HepG2 (cell line): ENCODE results near the gene NUP214. TPM values are rescaled to one million over a fixed set of nuclear protein-coding genes. Genes with fewer than 3 reads are reported as not detected.

Experiments
- ATAC-seq: fragments of 200-7000 bp; cut with Tn5 transposase; 3 replicates; pipeline ENCODE4 v1.9.1; 2020; ENCODE audit warnings: mild to moderate bottlenecking, moderate library complexity
- BruUV-seq: library from RNA; stranded (reverse); fragments of 400-500 nt; replicated peaks from 2 replicates; lab custom pipeline; 2021; lab: Mats Ljungman, UMichigan
- CTCF ChIA-PET: fragments of 300-600 bp; formaldehyde crosslinking; extraction: SDS; loops from one replicate; lab custom pipeline; 2021; ENCODE audit warnings: low total read pairs, inconsistent platforms, low intra/inter-chr PET ratio; lab: Yijun Ruan, JAX
- POLR2A ChIA-PET: fragments of 350-600 bp; sonication (Branson Sonifier 250); formaldehyde crosslinking; loops from one replicate; lab custom pipeline; 2020; ENCODE audit warnings: antibody characterized with exemption, inconsistent platforms; lab: Yijun Ruan, JAX
- DNase-seq: peaks from one replicate; pipeline ENCODE4 v3.0.0-alpha.2; 2015; ENCODE audit warnings: low spot score
- FAIRE-seq: peaks from 3 replicates; lab custom pipeline; 2011; peaks lifted over from hg19 to GRCh38; lab: Jason Lieb, UNC
- H2AFZ ChIP-seq: one replicate; pipeline ENCODE4 v1.6.1; 2011; ENCODE audit warnings: low read length, inconsistent platforms
- H3K27ac ChIP-seq: fragments of 300-600 bp; 3 replicates; pipeline ENCODE4 v1.8.0; 2011; ENCODE audit warnings: mixed run types, mild to moderate bottlenecking, mixed read lengths, low read length, inconsistent platforms; ENCODE audit not compliant: insufficient read depth; ENCODE audit errors: extremely low read length
- H3K27me3 ChIP-seq, 2 experiments: fragments of 200-600 bp in 1 of 2; 2 replicates in 1 of 2; 3 replicates in 1 of 2; pipeline versions ENCODE4 v1.6.0 to v1.8.0; 2011; ENCODE audit warnings: low read length in 2 of 2, mild to moderate bottlenecking in 2 of 2, moderate library complexity in 2 of 2, inconsistent platforms in 1 of 2; ENCODE audit not compliant: insufficient read depth in 2 of 2, control insufficient read depth in 1 of 2
- H3K36me3 ChIP-seq, 2 experiments: fragments of 200-600 bp in 1 of 2; replicated peaks in 1 of 2; 2 replicates in 1 of 2; 3 replicates in 1 of 2; pipeline versions ENCODE4 v1.5.1 to v1.8.0; 2011; ENCODE audit warnings: low read length in 2 of 2, inconsistent platforms in 1 of 2; ENCODE audit not compliant: insufficient read depth in 2 of 2, control insufficient read depth in 1 of 2
- H3K4me1 ChIP-seq: 2 replicates; pipeline ENCODE4 v1.5.1; 2012; ENCODE audit warnings: low read length, inconsistent platforms; ENCODE audit not compliant: insufficient read depth
- H3K4me2 ChIP-seq: 2 replicates; pipeline ENCODE4 v1.6.0; 2011; ENCODE audit warnings: low read depth, low read length, inconsistent platforms
- H3K4me3 ChIP-seq, 3 experiments: fragments of 200-600 bp in 1 of 3; sonication (generic), shearing (Covaris generic) in 1 of 3; replicated peaks in 1 of 3; 2 replicates each; pipeline ENCODE4 v1.5.1; 2011 to 2016; ENCODE audit warnings: low read length in 3 of 3, inconsistent platforms in 2 of 3, low read depth in 2 of 3, mild to moderate bottlenecking in 2 of 3, control low read depth in 1 of 3, mixed read lengths in 1 of 3; ENCODE audit not compliant: insufficient read depth in 1 of 3
- H3K79me2 ChIP-seq: one replicate; pipeline ENCODE4 v1.6.1; 2011; ENCODE audit warnings: low read length, inconsistent platforms; ENCODE audit not compliant: insufficient read depth
- H3K9ac ChIP-seq: 2 replicates; pipeline ENCODE4 v1.6.0; 2011; ENCODE audit warnings: mild to moderate bottlenecking, low read depth, low read length, inconsistent platforms; ENCODE audit not compliant: insufficient read depth
- H3K9me3 ChIP-seq: 2 replicates; pipeline ENCODE4 v1.5.1; 2012; ENCODE audit warnings: mild to moderate bottlenecking, low read length
- H4K20me1 ChIP-seq: 2 replicates; pipeline ENCODE4 v1.6.0; 2011; ENCODE audit warnings: inconsistent platforms, mild to moderate bottlenecking, low read length, moderate library complexity; ENCODE audit not compliant: insufficient read depth
- HOMEZ ChIP-seq: IDR thresholded peaks from 2 replicates; pipeline ENCODE4 v1.6.1; 2016; ENCODE audit warnings: low read depth
- IRF2 ChIP-seq: IDR thresholded peaks from 2 replicates; pipeline ENCODE4 v1.6.1; 2018; ENCODE audit warnings: missing genetic modification reagents, missing compliant biosample characterization
- KLF11 ChIP-seq: IDR thresholded peaks from 2 replicates; pipeline ENCODE4 v1.6.1; 2016; ENCODE audit warnings: missing compliant biosample characterization
- MEIS1 ChIP-seq: sonication (generic); formaldehyde crosslinking; IDR thresholded peaks from 2 replicates; pipeline ENCODE4 v1.9.0; 2021; ENCODE audit warnings: mild to moderate bottlenecking, missing genetic modification reagents, moderate library complexity, borderline replicate concordance
- MEIS2 ChIP-seq: sonication (generic); formaldehyde crosslinking; IDR thresholded peaks from 2 replicates; pipeline ENCODE4 v1.9.0; 2021; ENCODE audit warnings: mild to moderate bottlenecking, missing genetic modification reagents
- ZNF143 ChIP-seq: sonication (generic); formaldehyde crosslinking; IDR thresholded peaks from 2 replicates; pipeline ENCODE4 v1.4.0; 2020; ENCODE audit warnings: missing genetic modification reagents
- ZNF563 ChIP-seq: sonication (generic); formaldehyde crosslinking; IDR thresholded peaks from 2 replicates; pipeline ENCODE4 v1.8.0; 2022; ENCODE audit warnings: mild to moderate bottlenecking, moderate library complexity, missing genetic modification reagents
- ZNF709 ChIP-seq: sonication (generic); formaldehyde crosslinking; IDR thresholded peaks from 2 replicates; pipeline ENCODE4 v1.5.0; 2020; ENCODE audit warnings: mild to moderate bottlenecking, missing genetic modification reagents
- ZNF710 ChIP-seq: sonication (generic); formaldehyde crosslinking; IDR thresholded peaks from 2 replicates; pipeline ENCODE4 v1.5.0; 2020; ENCODE audit warnings: mild to moderate bottlenecking, missing genetic modification reagents, borderline replicate concordance
- WGBS: methylation state at CpG from one replicate; pipeline ENCODE4 v1.1.6; 2017; ENCODE audit warnings: low lambda C conversion rate; 5-methylcytosine and 5-hydroxymethylcytosine counted together
- in situ Hi-C: cut with HindIII; loops from 2 replicates; pipeline ENCODE4 v1.10.0; 2017; ENCODE audit warnings: low pct_unique_long_range_greater_than_20kb; ENCODE audit not compliant: extremely low pct_ligation_motif_present
- intact Hi-C: fragments of 100-400 bp; cut with micrococcal nuclease; formaldehyde crosslinking; loops from one replicate; pipeline ENCODE4 v1.10.0; 2022; ENCODE audit not compliant: unreplicated experiment
- polyA plus RNA-seq, 8 experiments: library from polyadenylated mRNA; depleted of rRNA in 3 of 8; stranded (reverse) in 7 of 8; unstranded in 1 of 8; fragments of >200 nt; fragmentation: Illumina TruSeq in 4 of 8; extraction: Trizol in 4 of 8; gene quantifications; 2 replicates each; pipeline versions ENCODE4 v1.2.1 to v1.2.3, GENCODE V29; 2011 to 2016; ENCODE audit warnings: low read depth in 4 of 8, missing spikeins in 1 of 8, mixed read lengths in 1 of 8; ENCODE audit not compliant: insufficient read depth in 1 of 8
- total RNA-seq, 5 experiments: library from RNA; depleted of rRNA; stranded (reverse); fragments of >200 nt; fragmentation: Illumina TruSeq; extraction: Trizol; gene quantifications; 2 replicates each; pipeline ENCODE4 v1.2.3, GENCODE V29; 2016; ENCODE audit warnings: low read depth in 1 of 5
- TF ChIP-seq, protein P1 (sequence below): sonication (generic); formaldehyde crosslinking; IDR thresholded peaks from 2 replicates; pipeline ENCODE4 v1.4.0; 2020; ENCODE audit warnings: missing genetic modification reagents

NUP214 gene
- total and polyA plus RNA-seq, 2 of the 13 experiments (the other 11 are each of a cell fraction or from before 2014, with no cell fraction given) = 8.4 to 16.0 TPM

- intact Hi-C loops = no loop called here
- BruUV-seq = no TSS peak
- no peak for TF ChIP-seq HOMEZ (CRISPR knock-in tag)
- no peak for TF ChIP-seq MEIS2 (CRISPR knock-in tag)
- no peak for TF ChIP-seq ZNF563 (CRISPR knock-in tag)
- TF ChIP-seq, protein P1, sequence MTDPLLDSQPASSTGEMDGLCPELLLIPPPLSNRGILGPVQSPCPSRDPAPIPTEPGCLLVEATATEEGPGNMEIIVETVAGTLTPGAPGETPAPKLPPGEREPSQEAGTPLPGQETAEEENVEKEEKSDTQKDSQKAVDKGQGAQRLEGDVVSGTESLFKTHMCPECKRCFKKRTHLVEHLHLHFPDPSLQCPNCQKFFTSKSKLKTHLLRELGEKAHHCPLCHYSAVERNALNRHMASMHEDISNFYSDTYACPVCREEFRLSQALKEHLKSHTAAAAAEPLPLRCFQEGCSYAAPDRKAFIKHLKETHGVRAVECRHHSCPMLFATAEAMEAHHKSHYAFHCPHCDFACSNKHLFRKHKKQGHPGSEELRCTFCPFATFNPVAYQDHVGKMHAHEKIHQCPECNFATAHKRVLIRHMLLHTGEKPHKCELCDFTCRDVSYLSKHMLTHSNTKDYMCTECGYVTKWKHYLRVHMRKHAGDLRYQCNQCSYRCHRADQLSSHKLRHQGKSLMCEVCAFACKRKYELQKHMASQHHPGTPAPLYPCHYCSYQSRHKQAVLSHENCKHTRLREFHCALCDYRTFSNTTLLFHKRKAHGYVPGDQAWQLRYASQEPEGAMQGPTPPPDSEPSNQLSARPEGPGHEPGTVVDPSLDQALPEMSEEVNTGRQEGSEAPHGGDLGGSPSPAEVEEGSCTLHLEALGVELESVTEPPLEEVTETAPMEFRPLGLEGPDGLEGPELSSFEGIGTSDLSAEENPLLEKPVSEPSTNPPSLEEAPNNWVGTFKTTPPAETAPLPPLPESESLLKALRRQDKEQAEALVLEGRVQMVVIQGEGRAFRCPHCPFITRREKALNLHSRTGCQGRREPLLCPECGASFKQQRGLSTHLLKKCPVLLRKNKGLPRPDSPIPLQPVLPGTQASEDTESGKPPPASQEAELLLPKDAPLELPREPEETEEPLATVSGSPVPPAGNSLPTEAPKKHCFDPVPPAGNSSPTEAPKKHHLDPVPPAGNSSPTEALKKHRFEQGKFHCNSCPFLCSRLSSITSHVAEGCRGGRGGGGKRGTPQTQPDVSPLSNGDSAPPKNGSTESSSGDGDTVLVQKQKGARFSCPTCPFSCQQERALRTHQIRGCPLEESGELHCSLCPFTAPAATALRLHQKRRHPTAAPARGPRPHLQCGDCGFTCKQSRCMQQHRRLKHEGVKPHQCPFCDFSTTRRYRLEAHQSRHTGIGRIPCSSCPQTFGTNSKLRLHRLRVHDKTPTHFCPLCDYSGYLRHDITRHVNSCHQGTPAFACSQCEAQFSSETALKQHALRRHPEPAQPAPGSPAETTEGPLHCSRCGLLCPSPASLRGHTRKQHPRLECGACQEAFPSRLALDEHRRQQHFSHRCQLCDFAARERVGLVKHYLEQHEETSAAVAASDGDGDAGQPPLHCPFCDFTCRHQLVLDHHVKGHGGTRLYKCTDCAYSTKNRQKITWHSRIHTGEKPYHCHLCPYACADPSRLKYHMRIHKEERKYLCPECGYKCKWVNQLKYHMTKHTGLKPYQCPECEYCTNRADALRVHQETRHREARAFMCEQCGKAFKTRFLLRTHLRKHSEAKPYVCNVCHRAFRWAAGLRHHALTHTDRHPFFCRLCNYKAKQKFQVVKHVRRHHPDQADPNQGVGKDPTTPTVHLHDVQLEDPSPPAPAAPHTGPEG (CRISPR knock-in tag) = no peak
- no peak for TF ChIP-seq MEIS1
- TF ChIP-seq ZNF710 (CRISPR knock-in tag) = no peak
- no peak for TF ChIP-seq IRF2 (CRISPR knock-in tag)
- TF ChIP-seq ZNF709 (CRISPR knock-in tag) = no peak
- no peak for TF ChIP-seq ZNF143 (CRISPR knock-in tag)
- no peak for TF ChIP-seq KLF11 (CRISPR knock-in tag)
Measured at GRCh38 chr9:131197160-131197911, 72.0 kb downstream of the NUP214 start.

More at GRCh38 chr9:131197160-131197911, 72.0 kb downstream of the NUP214 start:
- FAIRE-seq = no peak
- no peaks in the 10 kb centered on the region for H4K20me1 ChIP-seq
- H3K9me3 ChIP-seq = no peaks in the 10 kb centered on the region
- no peaks in the 10 kb centered on the region for H3K79me2 ChIP-seq
- H3K4me3 ChIP-seq = no peak overlapping the region
- no peak overlapping the region for H2AFZ ChIP-seq
- no peaks in the 10 kb centered on the region for H3K4me1 ChIP-seq
- no peak overlapping the region for H3K9ac ChIP-seq
- POLR2A ChIA-PET = no interaction called here
- no peak for DNase-seq
- WGBS = 96% methylated on average over 10 of the region's 11 CpGs
- no peak overlapping the region for H3K4me2 ChIP-seq
- no peak overlapping the region for H3K27ac ChIP-seq
- H3K27me3 ChIP-seq = no peaks in the 10 kb centered on the region
- in situ Hi-C loops = no loop called here
- ATAC-seq = no peak
- H3K36me3 ChIP-seq = peaks cover 26 to 82% of the 10 kb centered on the region in 2 experiments
- CTCF ChIA-PET = no interaction called here
